Measurements from ENCODE around the gene TDRD9.

- TF ChIP-seq POLR2A (IDR thresholded peaks at IDR 0.05; ENCODE audit: low read depth, low read length) = no peak
- no peak for TF ChIP-seq POLR2AphosphoS5 (IDR thresholded peaks at IDR 0.05; ENCODE audit: low read depth, low read length)
- no peak for TF ChIP-seq TAF1 (IDR thresholded peaks at IDR 0.05; ENCODE audit: borderline replicate concordance, low read depth, low read length)
Measured at GRCh38 chr14:103925316-103925715, 2.9 kb upstream of the TDRD9 start.

All from GM12892 (cell line).